Type B pancreatic cell (in vitro differentiated cells): ENCODE data around the gene TSPO. TPM values are rescaled to one million over a fixed set of nuclear protein-coding genes. Genes with fewer than 3 reads are reported as not detected.
A peak's percentile ranks its signal among the peaks of the same experiment; 100 is the strongest.
"Not testable (repeated sequence)": the region's sequence is repeated elsewhere in the genome, so short reads cannot be mapped to it uniquely, and the experiment has no call there.

Experiments used
- DNase-seq: peaks from one replicate; pipeline ENCODE4 v3.0.0; 2021; ENCODE audit warnings: mixed read lengths; ENCODE audit not compliant: unreplicated experiment; ENCODE audit errors: extremely low spot score
- H3K27ac Mint-ChIP-seq: 2 replicates; pipeline ENCODE4 v1.8.0; 2021; ENCODE audit warnings: mild to moderate bottlenecking, mixed read lengths
- H3K27me3 Mint-ChIP-seq: 2 replicates; pipeline ENCODE4 v1.8.0; 2021; ENCODE audit warnings: mixed read lengths
- H3K36me3 Mint-ChIP-seq: 2 replicates; pipeline ENCODE4 v1.8.0; 2021; ENCODE audit warnings: mixed read lengths
- H3K4me1 Mint-ChIP-seq: one replicate; pipeline ENCODE4 v1.8.0; 2021; ENCODE audit warnings: mixed read lengths; ENCODE audit not compliant: unreplicated experiment
- H3K4me3 Mint-ChIP-seq: 2 replicates; pipeline ENCODE4 v1.8.0; 2021; ENCODE audit warnings: mild to moderate bottlenecking, mixed read lengths
- H3K9me3 Mint-ChIP-seq: 2 replicates; pipeline ENCODE4 v1.8.0; 2021; ENCODE audit warnings: mixed read lengths
- total RNA-seq: library from RNA; stranded (reverse); gene quantifications from 2 replicates; pipeline ENCODE4 v1.2.1, GENCODE V29; 2021; ENCODE audit warnings: low replicate concordance
- TF ChIP-seq, protein P1 (sequence below): fragments of 200-600 bp; sonication (generic); conservative IDR thresholded peaks from 2 replicates; pipeline ENCODE4 v1.5.0; 2021; ENCODE audit warnings: antibody characterized with exemption, mild to moderate bottlenecking

The TSPO gene
- total RNA-seq, 1 donor from 2014 or later, result 16.9 TPM

DNA sequence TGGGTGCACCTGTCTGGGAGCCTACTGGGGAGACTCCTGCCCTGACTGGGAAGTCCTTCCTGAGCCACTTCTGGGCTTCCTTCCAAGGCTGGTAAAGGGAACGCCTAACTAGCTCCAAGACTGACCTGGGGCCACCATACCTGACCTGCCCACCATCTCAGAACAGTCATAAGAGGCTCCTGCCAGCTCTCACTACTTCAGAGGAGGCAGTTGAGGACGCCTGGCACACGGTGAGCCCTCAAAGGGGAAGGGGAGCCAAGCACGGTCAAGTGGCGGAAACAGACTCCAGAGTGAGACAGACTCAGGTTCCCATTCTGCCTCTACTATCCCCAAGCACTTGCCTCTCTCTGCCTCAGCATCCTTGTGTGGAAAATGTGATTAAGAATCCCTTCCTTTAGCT lies 15.8 kb upstream of the TSPO start:
- Mint-ChIP-seq H3K27ac (no peak overlapping the region), H3K4me1 (no peaks in the 10 kb centered on the region), H3K27me3 (no peaks in the 10 kb centered on the region), H3K36me3 (peaks cover 10% of the 10 kb centered on the region), H3K4me3 (no peak overlapping the region), H3K9me3 (no peaks in the 10 kb centered on the region)
- TF ChIP-seq, protein P1, sequence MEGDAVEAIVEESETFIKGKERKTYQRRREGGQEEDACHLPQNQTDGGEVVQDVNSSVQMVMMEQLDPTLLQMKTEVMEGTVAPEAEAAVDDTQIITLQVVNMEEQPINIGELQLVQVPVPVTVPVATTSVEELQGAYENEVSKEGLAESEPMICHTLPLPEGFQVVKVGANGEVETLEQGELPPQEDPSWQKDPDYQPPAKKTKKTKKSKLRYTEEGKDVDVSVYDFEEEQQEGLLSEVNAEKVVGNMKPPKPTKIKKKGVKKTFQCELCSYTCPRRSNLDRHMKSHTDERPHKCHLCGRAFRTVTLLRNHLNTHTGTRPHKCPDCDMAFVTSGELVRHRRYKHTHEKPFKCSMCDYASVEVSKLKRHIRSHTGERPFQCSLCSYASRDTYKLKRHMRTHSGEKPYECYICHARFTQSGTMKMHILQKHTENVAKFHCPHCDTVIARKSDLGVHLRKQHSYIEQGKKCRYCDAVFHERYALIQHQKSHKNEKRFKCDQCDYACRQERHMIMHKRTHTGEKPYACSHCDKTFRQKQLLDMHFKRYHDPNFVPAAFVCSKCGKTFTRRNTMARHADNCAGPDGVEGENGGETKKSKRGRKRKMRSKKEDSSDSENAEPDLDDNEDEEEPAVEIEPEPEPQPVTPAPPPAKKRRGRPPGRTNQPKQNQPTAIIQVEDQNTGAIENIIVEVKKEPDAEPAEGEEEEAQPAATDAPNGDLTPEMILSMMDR, result no peak
- no peak for DNase-seq

DNA sequence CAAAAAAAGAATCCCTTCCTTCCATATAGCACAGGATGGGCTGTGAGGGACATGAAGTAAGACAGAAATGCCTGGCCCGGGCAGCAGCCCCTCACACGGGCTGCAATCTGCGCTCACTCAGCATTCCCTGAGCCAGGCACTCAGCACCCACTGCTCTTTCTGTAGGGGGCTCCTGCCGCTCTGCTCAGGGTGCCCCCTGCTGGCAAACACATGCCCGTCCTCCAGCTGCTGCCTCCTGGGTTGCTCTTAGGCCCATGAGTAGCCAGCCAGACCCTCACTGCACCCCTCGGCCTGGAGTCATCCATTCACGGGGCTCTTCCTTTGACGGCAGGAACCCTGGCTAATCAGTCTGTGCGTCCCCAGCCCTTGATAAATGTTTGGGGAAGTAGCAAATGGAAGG lies 15.1 kb upstream of the TSPO start:
- H3K36me3 Mint-ChIP-seq, result peaks cover 14% of the 10 kb centered on the region

DNA sequence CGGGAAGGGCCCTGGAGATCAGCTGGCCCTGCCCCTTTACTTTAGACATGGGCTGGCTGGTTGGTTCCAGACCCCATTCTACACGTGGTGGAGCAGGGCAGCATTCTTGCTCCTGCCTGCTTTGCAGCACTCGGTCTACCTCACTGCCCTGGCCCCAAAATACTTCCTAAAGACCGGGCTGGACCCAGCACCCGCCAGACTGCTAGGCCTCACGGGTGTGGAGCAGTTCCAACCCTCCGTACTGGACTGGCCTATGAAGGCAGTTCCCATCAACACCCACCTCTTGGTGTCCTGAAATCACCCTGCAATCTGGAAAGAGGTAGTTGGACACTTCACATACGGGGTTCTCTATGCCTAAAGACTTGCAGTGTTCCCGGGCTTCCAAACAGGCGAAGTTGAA lies 14.6 kb upstream of the TSPO start:
- H3K9me3 Mint-ChIP-seq, result no peaks in the 10 kb centered on the region
- TF ChIP-seq, protein P1, result no peak
- no peak overlapping the region for H3K4me3 Mint-ChIP-seq
- H3K27ac Mint-ChIP-seq, result no peak overlapping the region
- peaks cover 5% of the 10 kb centered on the region for H3K4me1 Mint-ChIP-seq
- no peaks in the 10 kb centered on the region for H3K27me3 Mint-ChIP-seq
- H3K36me3 Mint-ChIP-seq, result peaks cover 14% of the 10 kb centered on the region
- DNase-seq, result no peak

More for the DNA sequence above, 15.1 kb upstream of the TSPO start:
- H3K9me3 Mint-ChIP-seq, result no peaks in the 10 kb centered on the region
- peak overlapping the region; percentile 11 for H3K27ac Mint-ChIP-seq
- no peak for DNase-seq
- peaks cover 5% of the 10 kb centered on the region for H3K4me1 Mint-ChIP-seq
- H3K4me3 Mint-ChIP-seq, result no peak overlapping the region
- TF ChIP-seq, protein P1, result peak; percentile 78
- no peaks in the 10 kb centered on the region for H3K27me3 Mint-ChIP-seq

DNA sequence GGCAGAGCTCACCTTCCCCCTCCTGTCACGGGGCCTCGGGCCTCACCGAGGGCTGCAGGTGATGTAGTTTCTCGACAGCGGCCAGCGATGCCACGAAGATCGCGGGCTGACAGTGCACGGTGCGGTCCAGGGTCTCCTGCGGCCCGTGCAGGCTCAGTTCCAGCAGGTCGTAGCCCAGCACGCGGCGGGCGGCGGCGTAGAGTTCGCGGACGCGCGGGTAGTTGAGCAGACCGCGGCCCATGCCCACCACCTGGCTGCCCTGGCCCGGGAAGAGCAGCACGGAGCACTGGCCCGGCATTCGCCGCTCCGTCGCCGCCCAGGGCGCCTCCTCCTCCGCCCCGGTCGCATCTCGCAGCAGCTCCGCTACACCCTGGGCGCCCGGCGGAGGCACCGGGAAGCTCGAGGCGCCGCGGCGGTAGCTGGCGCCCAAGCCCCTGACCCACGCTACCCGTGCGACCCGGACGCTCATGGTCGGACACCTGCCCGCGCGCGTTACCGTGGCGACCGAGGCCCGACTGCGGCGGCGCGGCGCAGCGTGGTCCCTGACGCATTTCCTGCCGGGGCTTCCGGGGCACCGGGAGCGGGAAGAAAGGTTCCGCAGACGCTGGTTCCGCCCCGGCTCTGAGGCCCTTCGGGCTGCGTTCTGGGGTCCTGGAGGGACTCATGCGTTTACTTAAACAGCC lies 8.3 kb upstream of the TSPO start, which contains the start of gene MCAT:
TSS of gene MCAT (minus strand) at position 519 of the 683 bp plus-strand sequence. CDS start at position 469, 50 bp downstream.
- Mint-ChIP-seq H3K36me3 (peaks cover 10% of the 10 kb centered on the region), H3K9me3 (no peaks in the 10 kb centered on the region), H3K4me3 (peak within 1 kb of the TSS; percentile 91), H3K27ac (peak within 1 kb of the TSS; percentile 86), H3K27me3 (peaks cover 2% of the 10 kb centered on the region), H3K4me1 (peaks cover 14% of the 10 kb centered on the region)
- peak; percentile 83 for DNase-seq
- TF ChIP-seq, protein P1, result no peak

DNA sequence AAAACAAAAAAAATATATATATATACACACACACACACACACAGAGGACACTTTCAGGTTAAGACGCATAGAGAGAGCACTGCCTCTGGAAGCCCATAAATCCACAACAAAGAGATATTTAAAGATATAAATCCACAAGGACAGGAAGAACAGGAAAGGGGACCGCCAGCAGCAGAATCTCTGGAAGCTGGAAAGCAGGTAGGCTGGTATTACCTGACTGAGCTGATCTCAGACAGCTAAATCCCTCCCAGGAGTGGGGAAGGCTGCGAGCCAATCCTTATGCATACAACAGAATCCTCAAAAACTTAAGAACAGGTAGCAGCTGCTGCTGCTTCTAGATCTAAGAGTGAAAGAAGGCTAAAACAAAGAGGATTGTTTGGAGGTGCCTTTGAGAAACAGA lies 6.4 kb upstream of the TSPO start:
- TF ChIP-seq, protein P1, result no peak
- peak overlapping the region; percentile 82 for H3K4me3 Mint-ChIP-seq
- H3K4me1 Mint-ChIP-seq, result peaks cover 14% of the 10 kb centered on the region
- H3K9me3 Mint-ChIP-seq, result no peaks in the 10 kb centered on the region
- peak overlapping the region; percentile 84 for H3K27ac Mint-ChIP-seq
- peaks cover 7% of the 10 kb centered on the region for H3K36me3 Mint-ChIP-seq
- DNase-seq, result no peak
- peaks cover 2% of the 10 kb centered on the region for H3K27me3 Mint-ChIP-seq

DNA sequence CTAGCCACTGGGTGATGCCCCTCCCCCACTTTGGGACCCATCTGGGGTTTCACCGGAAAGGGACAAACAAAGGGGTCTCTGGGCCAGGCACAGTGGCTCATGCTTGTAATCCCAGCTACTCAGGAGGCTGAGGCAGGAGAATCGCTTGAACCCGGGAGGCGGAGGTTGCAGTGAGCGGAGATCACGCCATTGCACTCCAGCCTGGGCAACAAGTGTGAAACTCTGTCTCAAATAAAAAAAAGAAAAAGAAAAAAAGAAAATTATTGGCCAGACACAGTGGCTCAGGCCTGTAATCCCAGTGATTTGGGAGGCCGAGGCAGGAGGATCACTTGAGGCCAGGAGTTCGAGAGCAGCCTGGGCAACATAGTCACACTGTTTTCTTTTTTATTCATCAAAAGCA lies 6.0 kb upstream of the TSPO start:
- H3K9me3 Mint-ChIP-seq, H3K36me3 Mint-ChIP-seq, DNase-seq, H3K27me3 Mint-ChIP-seq, H3K4me3 Mint-ChIP-seq: not testable (repeated sequence)
- peak overlapping the region; percentile 84 for H3K27ac Mint-ChIP-seq
- H3K4me1 Mint-ChIP-seq, result peaks cover 14% of the 10 kb centered on the region

DNA sequence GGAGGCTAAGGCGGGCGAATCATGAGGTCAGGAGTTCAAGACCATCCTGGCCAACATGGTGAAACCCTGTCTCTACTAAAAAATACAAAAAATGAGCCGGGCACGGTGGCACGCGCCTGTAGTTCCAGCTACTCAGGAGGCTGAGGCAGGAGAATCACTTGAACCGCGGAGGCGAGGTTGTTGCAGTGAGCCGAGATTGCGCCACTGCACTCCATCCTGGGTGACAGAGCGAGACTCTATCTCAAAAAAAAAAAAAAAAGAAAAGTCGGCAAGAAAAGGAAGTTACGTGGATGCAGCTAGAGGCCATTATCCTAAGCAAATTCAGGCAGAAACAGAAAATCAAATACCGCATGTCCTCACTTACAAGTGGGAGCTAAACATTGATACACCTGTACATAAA lies 5.0 kb upstream of the TSPO start:
- peaks cover 15% of the 10 kb centered on the region for H3K4me1 Mint-ChIP-seq
- not testable (repeated sequence) for H3K27me3 Mint-ChIP-seq, H3K4me3 Mint-ChIP-seq

More for the DNA sequence above, 5.0 kb upstream of the TSPO start:
- not testable (repeated sequence) for H3K36me3 Mint-ChIP-seq, H3K9me3 Mint-ChIP-seq, H3K27ac Mint-ChIP-seq, DNase-seq
